ENCODE measurements around the gene SRBD1. TPM values are rescaled to one million over a fixed set of nuclear protein-coding genes. Genes with fewer than 3 reads are reported as not detected.

The SRBD1 gene
- total RNA-seq, 5 donors from 2014 or later (not counting 1 experiment from before 2014, with no cell fraction given), result 16.1 to 22.8 (median 20.7) TPM

DNA sequence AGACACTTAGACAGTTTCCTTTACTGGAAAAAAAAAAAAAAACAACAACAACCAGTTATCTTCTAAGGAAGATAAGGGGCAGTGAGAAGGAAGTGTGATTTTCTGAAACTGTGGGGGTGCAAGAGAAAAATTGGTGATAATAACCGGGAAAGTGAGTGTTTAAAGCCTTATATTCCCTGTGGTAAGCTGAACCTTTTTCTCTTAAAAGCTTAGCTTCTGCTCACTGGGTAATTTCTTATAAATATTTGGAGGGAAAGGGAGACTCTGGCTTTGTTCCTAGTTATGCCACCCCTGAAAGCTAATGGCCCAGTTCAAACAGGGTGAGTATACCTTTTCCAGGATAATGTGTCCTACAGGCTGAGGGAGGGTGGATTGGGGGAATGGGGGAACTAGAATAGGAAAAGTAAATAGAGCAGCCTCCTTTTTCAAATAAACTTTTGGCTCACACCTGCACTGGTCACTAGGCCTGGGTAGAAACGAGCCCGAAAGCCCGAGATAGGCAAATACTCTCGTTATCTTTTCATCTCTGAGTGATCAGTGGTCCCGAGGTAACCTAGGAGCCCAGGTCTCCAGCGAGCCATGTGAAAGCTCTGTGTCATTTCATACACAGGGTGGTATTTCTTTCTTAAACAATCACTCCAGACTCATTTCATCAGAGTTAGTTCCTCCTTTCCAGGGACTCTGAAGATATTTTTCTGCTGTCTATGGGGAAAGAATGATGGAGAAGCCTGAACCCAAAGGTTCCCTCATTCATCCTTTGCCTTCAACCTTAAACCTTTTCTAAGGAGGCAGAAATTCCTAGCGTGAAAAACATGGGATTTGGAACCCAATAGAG, 15.5 kb upstream of the SRBD1 start:
- Histone ChIP-seq H3K27ac (ENCODE audit: low read length) (no peak overlapping the region), H3K27me3 (replicated peaks in 1 of 2; ENCODE audit: control insufficient read depth in 2 of 2, extremely low read depth in 1 of 2, insufficient read depth in 2 of 2, low read length in 1 of 2) (peaks cover 0 to 7% of the 10 kb centered on the region in 2 experiments), H3K36me3 (ENCODE audit: control insufficient read depth in 2 of 2, extremely low read depth in 1 of 2, insufficient read depth in 1 of 2, low read length in 1 of 2) (no peaks in the 10 kb centered on the region), H3K4me1 (ENCODE audit: control insufficient read depth in 1 of 2, extremely low read depth in 1 of 2, insufficient read depth in 2 of 2, low read length in 2 of 2) (no peaks in the 10 kb centered on the region), H3K9me3 (no peaks in the 10 kb centered on the region), H3K4me3 (ENCODE audit: control insufficient read depth in 1 of 2, extremely low read depth in 1 of 2, low read length in 1 of 2) (no peak overlapping the region)
- no peak for ATAC-seq (replicated peaks in 1 of 4)
- no peaks in the 10 kb centered on the region for H3K9me3 Mint-ChIP-seq
- no peaks in the 10 kb centered on the region for H3K4me1 Mint-ChIP-seq
- 87% methylated on average over 5 of the region's 8 CpGs for WGBS (ENCODE audit: insufficient coverage)
- no peak overlapping the region for H3K4me3 Mint-ChIP-seq
- ChIA-PET CTCF (no interaction called here), POLR2A (no interaction called here)
- H3K36me3 Mint-ChIP-seq, result no peaks in the 10 kb centered on the region
- H3K27me3 Mint-ChIP-seq, result peaks cover 20 to 23% of the 10 kb centered on the region in 2 donors
- DNase-seq, result no peak
- no peak overlapping the region for H3K27ac Mint-ChIP-seq

DNA sequence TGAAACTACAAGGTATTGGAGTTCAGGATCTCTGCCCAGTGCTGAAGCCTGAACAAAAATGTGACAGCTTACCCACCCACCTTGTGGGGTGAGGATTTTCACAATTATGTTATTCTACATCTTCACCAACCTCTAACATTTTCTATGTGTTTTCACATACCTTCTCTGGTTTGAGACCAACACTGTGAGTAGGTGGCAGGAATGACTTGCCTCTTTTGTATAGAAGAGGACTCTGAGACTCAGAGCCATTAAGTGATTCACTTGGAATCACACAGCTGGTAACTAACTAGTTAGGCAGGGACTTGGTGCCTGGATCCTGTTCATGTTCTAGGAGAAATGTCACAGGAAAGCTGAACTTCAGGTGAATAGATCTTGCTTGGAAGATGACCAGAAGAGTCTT, 14.8 kb upstream of the SRBD1 start:
- no peaks in the 10 kb centered on the region for H3K36me3 Mint-ChIP-seq
- no peaks in the 10 kb centered on the region for H3K9me3 Mint-ChIP-seq
- Histone ChIP-seq H3K27ac (ENCODE audit: low read length) (no peak overlapping the region), H3K36me3 (ENCODE audit: control insufficient read depth in 2 of 2, extremely low read depth in 1 of 2, insufficient read depth in 1 of 2, low read length in 1 of 2) (no peaks in the 10 kb centered on the region), H3K4me3 (ENCODE audit: control insufficient read depth in 1 of 2, extremely low read depth in 1 of 2, low read length in 1 of 2) (no peak overlapping the region), H3K27me3 (replicated peaks in 1 of 2; ENCODE audit: control insufficient read depth in 2 of 2, extremely low read depth in 1 of 2, insufficient read depth in 2 of 2, low read length in 1 of 2) (peaks cover 0 to 3% of the 10 kb centered on the region in 2 experiments), H3K4me1 (ENCODE audit: control insufficient read depth in 1 of 2, extremely low read depth in 1 of 2, insufficient read depth in 2 of 2, low read length in 2 of 2) (no peaks in the 10 kb centered on the region), H3K9me3 (no peaks in the 10 kb centered on the region)
- no peaks in the 10 kb centered on the region for H3K4me1 Mint-ChIP-seq
- POLR2A ChIA-PET, result no interaction called here
- no peak for ATAC-seq (replicated peaks in 1 of 4)
- no peak overlapping the region for H3K4me3 Mint-ChIP-seq
- no peak for DNase-seq
- H3K27me3 Mint-ChIP-seq, result peaks cover 15 to 22% of the 10 kb centered on the region in 2 donors
- H3K27ac Mint-ChIP-seq, result no peak overlapping the region
- CTCF ChIA-PET, result no interaction called here

DNA sequence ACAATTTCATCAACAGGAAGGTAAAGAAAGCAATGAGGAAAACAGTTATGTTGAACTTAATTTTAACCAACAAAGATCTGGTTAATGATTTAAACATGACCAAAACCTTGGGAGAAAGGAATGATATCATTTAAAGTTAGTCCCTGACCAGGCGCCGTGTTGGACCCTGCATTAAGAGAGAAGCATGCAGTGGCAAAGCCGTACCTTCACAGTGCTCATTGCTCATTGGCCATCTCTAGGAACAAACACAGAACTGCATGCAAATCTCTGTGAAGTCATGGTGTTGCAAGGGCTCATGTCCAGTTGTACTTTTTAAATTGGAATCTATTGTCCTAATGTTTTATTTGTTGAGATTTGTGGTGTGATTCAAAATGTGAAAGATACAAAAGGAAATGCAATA, 12.0 kb upstream of the SRBD1 start:
- H3K27me3 ChIP-seq (replicated peaks in 1 of 2; ENCODE audit: control insufficient read depth in 2 of 2, extremely low read depth in 1 of 2, insufficient read depth in 2 of 2, low read length in 1 of 2), result peaks cover 0 to 3% of the 10 kb centered on the region in 2 experiments
- H3K36me3 Mint-ChIP-seq, result no peaks in the 10 kb centered on the region
- H3K4me1 Mint-ChIP-seq, result no peaks in the 10 kb centered on the region
- ChIA-PET CTCF (no interaction called here), POLR2A (no interaction called here)
- no peak overlapping the region for H3K27ac ChIP-seq (ENCODE audit: low read length)
- H3K4me1 ChIP-seq (ENCODE audit: control insufficient read depth in 1 of 2, extremely low read depth in 1 of 2, insufficient read depth in 2 of 2, low read length in 2 of 2), result no peaks in the 10 kb centered on the region
- no peaks in the 10 kb centered on the region for H3K9me3 ChIP-seq
- no peak overlapping the region for H3K27ac Mint-ChIP-seq
- ATAC-seq (replicated peaks in 1 of 4), result no peak
- no peaks in the 10 kb centered on the region for H3K9me3 Mint-ChIP-seq
- peaks cover 12 to 28% of the 10 kb centered on the region in 2 donors for H3K27me3 Mint-ChIP-seq
- H3K4me3 Mint-ChIP-seq, result no peak overlapping the region
- 88% methylated on average over 3 of the region's 3 CpGs for WGBS (ENCODE audit: insufficient coverage)
- H3K4me3 ChIP-seq (ENCODE audit: control insufficient read depth in 1 of 2, extremely low read depth in 1 of 2, low read length in 1 of 2), result no peak overlapping the region
- no peaks in the 10 kb centered on the region for H3K36me3 ChIP-seq (ENCODE audit: control insufficient read depth in 2 of 2, extremely low read depth in 1 of 2, insufficient read depth in 1 of 2, low read length in 1 of 2)
- no peak for DNase-seq

DNA sequence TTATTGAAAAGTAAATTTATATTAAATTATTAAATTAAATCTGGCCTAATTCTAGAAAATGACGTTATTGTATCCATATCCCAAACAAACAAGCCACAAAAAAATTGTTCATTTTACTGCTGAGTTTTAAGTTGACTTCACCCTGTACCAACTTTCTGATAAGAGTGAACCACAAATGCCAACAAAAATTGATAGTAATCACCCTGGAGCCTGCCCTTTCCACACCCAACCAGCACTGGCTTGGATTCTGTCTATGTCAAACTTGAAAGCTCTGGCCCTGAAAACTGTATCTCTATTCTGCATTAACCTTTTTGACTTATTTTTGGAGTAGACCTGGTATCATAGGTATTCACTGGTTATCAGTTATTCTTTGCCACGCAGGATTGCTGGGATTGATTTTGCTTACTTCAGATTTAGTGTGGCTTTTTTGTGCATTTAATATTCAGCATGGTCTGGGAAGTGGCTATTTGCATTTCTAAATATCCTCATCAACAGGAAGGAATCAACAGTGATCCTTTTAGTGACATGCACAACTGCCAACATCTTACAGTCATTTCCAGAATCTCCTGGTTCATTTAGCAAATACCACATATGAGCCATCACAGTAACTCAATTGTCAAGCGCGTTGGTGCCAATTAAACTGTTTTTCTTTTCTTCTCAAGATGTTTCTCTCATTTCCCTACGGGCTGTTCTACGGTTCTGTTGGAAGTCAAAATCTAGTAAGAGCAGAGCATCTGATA, 11.4 kb upstream of the SRBD1 start:
- POLR2A ChIA-PET, result no interaction called here
- H3K27me3 Mint-ChIP-seq, result peaks cover 12 to 28% of the 10 kb centered on the region in 2 donors
- no CpG with 5 or more reads among the region's 6 CpGs for WGBS (ENCODE audit: insufficient coverage)

DNA sequence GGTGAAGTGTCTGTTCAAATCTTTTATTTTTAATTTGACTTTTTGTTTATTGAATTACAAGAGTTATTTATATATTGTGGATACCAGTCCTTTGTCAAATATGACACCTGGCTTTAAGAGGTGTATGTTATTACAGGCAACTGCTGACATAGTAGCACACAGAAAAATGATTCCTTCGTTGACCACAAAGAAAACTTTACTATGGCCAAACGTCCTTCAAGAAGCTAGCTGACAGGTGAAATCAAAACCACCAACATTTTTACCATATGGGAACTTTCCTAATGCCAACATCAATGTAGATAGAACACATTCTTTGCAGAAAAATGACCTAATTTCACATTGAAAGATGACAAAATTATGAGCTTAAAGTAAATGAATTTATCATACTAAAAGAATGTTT, 6.4 kb upstream of the SRBD1 start:
- H3K27me3 ChIP-seq (replicated peaks in 1 of 2; ENCODE audit: control insufficient read depth in 2 of 2, extremely low read depth in 1 of 2, insufficient read depth in 2 of 2, low read length in 1 of 2), result peaks cover 0 to 3% of the 10 kb centered on the region in 2 experiments
- no peak overlapping the region for H3K27ac Mint-ChIP-seq
- H3K36me3 ChIP-seq (ENCODE audit: control insufficient read depth in 2 of 2, extremely low read depth in 1 of 2, insufficient read depth in 1 of 2, low read length in 1 of 2), result no peaks in the 10 kb centered on the region
- no peak overlapping the region for H3K4me3 Mint-ChIP-seq
- H3K4me3 ChIP-seq (ENCODE audit: control insufficient read depth in 1 of 2, extremely low read depth in 1 of 2, low read length in 1 of 2), result no peak overlapping the region
- peaks cover 2 to 18% of the 10 kb centered on the region in 2 donors for H3K27me3 Mint-ChIP-seq
- ATAC-seq (replicated peaks in 1 of 4), result no peak
- CTCF ChIA-PET, result interaction anchor here (0.6 to 1.0 kb wide), 4 partner anchors 25 to 172 kb away, joined by 3 to 5 read pairs (median 3); no protein-coding TSS in a partner anchor
- H3K9me3 ChIP-seq, result no peaks in the 10 kb centered on the region
- no peaks in the 10 kb centered on the region for H3K4me1 Mint-ChIP-seq
- no peaks in the 10 kb centered on the region for H3K36me3 Mint-ChIP-seq
- no peaks in the 10 kb centered on the region for H3K9me3 Mint-ChIP-seq
- POLR2A ChIA-PET, result interaction anchor here in 1 of 2 donors (0.6 kb wide), 1 partner anchor 50 kb away, joined by 4 read pairs; no protein-coding TSS in a partner anchor
- DNase-seq, result no peak
- H3K4me1 ChIP-seq (ENCODE audit: control insufficient read depth in 1 of 2, extremely low read depth in 1 of 2, insufficient read depth in 2 of 2, low read length in 2 of 2), result no peaks in the 10 kb centered on the region
- no peak overlapping the region for H3K27ac ChIP-seq (ENCODE audit: low read length)
- no CpG with 5 or more reads among the region's 2 CpGs for WGBS (ENCODE audit: insufficient coverage)

More for the DNA sequence above, 11.4 kb upstream of the SRBD1 start:
- no peaks in the 10 kb centered on the region for H3K4me1 ChIP-seq (ENCODE audit: control insufficient read depth in 1 of 2, extremely low read depth in 1 of 2, insufficient read depth in 2 of 2, low read length in 2 of 2)
- H3K27ac Mint-ChIP-seq, result no peak overlapping the region
- DNase-seq (no peak), ATAC-seq (replicated peaks in 1 of 4) (no peak)
- H3K27me3 ChIP-seq (replicated peaks in 1 of 2; ENCODE audit: control insufficient read depth in 2 of 2, extremely low read depth in 1 of 2, insufficient read depth in 2 of 2, low read length in 1 of 2), result peaks cover 0 to 3% of the 10 kb centered on the region in 2 experiments
- no peaks in the 10 kb centered on the region for H3K9me3 Mint-ChIP-seq
- H3K27ac ChIP-seq (ENCODE audit: low read length), result no peak overlapping the region
- H3K9me3 ChIP-seq, result no peaks in the 10 kb centered on the region
- no peaks in the 10 kb centered on the region for H3K36me3 ChIP-seq (ENCODE audit: control insufficient read depth in 2 of 2, extremely low read depth in 1 of 2, insufficient read depth in 1 of 2, low read length in 1 of 2)
- CTCF ChIA-PET, result no interaction called here
- no peaks in the 10 kb centered on the region for H3K4me1 Mint-ChIP-seq
- no peak overlapping the region for H3K4me3 ChIP-seq (ENCODE audit: control insufficient read depth in 1 of 2, extremely low read depth in 1 of 2, low read length in 1 of 2)
- no peak overlapping the region for H3K4me3 Mint-ChIP-seq
- H3K36me3 Mint-ChIP-seq, result no peaks in the 10 kb centered on the region

DNA sequence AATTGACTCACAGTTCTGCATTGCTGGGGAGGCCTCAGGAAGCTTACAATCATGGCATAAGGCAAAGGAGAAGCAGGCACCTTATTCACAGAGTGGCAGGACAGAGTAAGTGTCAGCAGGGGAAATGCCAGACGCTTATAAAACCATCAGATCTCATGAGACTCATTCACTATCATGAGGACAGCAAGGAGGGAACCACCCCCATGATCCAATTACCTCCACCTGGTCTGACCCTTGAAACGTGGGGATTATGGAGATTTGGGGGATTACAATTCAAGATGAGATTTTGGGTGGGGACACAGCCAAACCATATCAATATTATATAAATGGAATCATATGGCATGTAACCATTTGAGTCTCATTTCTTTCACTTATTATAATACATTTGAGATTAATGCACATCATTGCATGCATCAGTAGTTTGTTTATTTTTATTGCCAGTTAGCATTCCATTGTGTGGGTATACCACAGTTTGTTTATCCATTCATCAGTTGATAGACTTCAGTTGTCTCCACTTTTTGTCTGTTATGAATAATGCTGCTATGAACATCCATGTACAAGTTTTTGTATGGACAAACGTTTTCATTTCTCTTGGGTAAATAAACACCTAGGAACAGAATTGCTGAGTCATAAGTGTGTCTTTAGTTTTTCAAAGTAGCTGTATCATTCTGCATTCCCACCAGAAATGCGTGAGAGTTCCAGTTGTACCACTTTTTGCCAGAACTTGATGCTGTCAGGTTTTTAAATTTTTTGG, 5.8 kb upstream of the SRBD1 start:
- Histone ChIP-seq H3K27ac (ENCODE audit: low read length) (no peak overlapping the region), H3K4me1 (ENCODE audit: control insufficient read depth in 1 of 2, extremely low read depth in 1 of 2, insufficient read depth in 2 of 2, low read length in 2 of 2) (no peaks in the 10 kb centered on the region), H3K4me3 (ENCODE audit: control insufficient read depth in 1 of 2, extremely low read depth in 1 of 2, low read length in 1 of 2) (no peak overlapping the region), H3K27me3 (replicated peaks in 1 of 2; ENCODE audit: control insufficient read depth in 2 of 2, extremely low read depth in 1 of 2, insufficient read depth in 2 of 2, low read length in 1 of 2) (peaks cover 0 to 3% of the 10 kb centered on the region in 2 experiments), H3K9me3 (no peaks in the 10 kb centered on the region), H3K36me3 (ENCODE audit: control insufficient read depth in 2 of 2, extremely low read depth in 1 of 2, insufficient read depth in 1 of 2, low read length in 1 of 2) (no peaks in the 10 kb centered on the region)
- Mint-ChIP-seq H3K27me3 (peaks cover 0 to 16% of the 10 kb centered on the region in 2 donors), H3K4me1 (no peaks in the 10 kb centered on the region), H3K36me3 (no peaks in the 10 kb centered on the region), H3K4me3 (no peak overlapping the region), H3K27ac (no peak overlapping the region), H3K9me3 (no peaks in the 10 kb centered on the region)
- no peak for ATAC-seq (replicated peaks in 1 of 4)
- ChIA-PET POLR2A (no interaction called here), CTCF (no interaction called here)
- no CpG with 5 or more reads among the region's 4 CpGs for WGBS (ENCODE audit: insufficient coverage)
- DNase-seq, result no peak

Measured in T-cell (primary cell).